Neural cell (in vitro differentiated cells): Measurements from ENCODE around the gene MAPK1. TPM values are rescaled to one million over a fixed set of nuclear protein-coding genes. Genes with fewer than 3 reads are reported as not detected.
"Not testable (repeated sequence)": the region's sequence is repeated elsewhere in the genome, so short reads cannot be mapped to it uniquely, and the experiment has no call there.

Experiments used
- H2AFZ ChIP-seq: fragments of 200-600, 300-800 bp; sonication (generic), shearing (Covaris generic); 2 replicates; pipeline ENCODE4 v1.6.0; 2014; ENCODE audit warnings: low read depth, mild to moderate bottlenecking, antibody characterized with exemption, low read length, moderate library complexity
- H3F3A ChIP-seq: fragments of 200-600 bp; shearing (Covaris generic); 2 replicates; pipeline ENCODE4 v1.6.1; 2016; ENCODE audit warnings: mild to moderate bottlenecking, moderate library complexity, mixed read lengths, antibody characterized with exemption, low read length; ENCODE audit not compliant: insufficient read depth, poor library complexity, severe bottlenecking
- H3K27ac ChIP-seq: fragments of 200-600, 300-800 bp; sonication (generic), shearing (Covaris generic); 2 replicates; pipeline ENCODE4 v1.5.1; 2014; ENCODE audit warnings: mild to moderate bottlenecking, low read length, moderate library complexity
- H3K27me3 ChIP-seq: fragments of 300-800, 200-600 bp; sonication (generic), shearing (Covaris generic); 2 replicates; pipeline ENCODE4 v1.6.0; 2014; ENCODE audit warnings: mild to moderate bottlenecking, low read depth, low read length, moderate library complexity; ENCODE audit not compliant: insufficient read depth
- H3K36me3 ChIP-seq: fragments of 300-800, 200-600 bp; sonication (generic), shearing (Covaris generic); 2 replicates; pipeline ENCODE4 v1.5.1; 2014; ENCODE audit warnings: mild to moderate bottlenecking, antibody characterized with exemption, low read length, moderate library complexity; ENCODE audit not compliant: insufficient read depth
- H3K4me2 ChIP-seq: fragments of 300-800, 200-600 bp; sonication (generic), shearing (Covaris generic); 2 replicates; pipeline ENCODE4 v1.6.0; 2014; ENCODE audit warnings: mild to moderate bottlenecking, low read length
- H3K4me3 ChIP-seq: fragments of 300-800, 200-600 bp; sonication (generic), shearing (Covaris generic); 2 replicates; pipeline ENCODE4 v1.5.1; 2014; ENCODE audit warnings: mild to moderate bottlenecking, low read length, moderate library complexity
- H3K79me2 ChIP-seq: fragments of 200-600 bp; shearing (Covaris generic); replicated peaks from 2 replicates; pipeline ENCODE4 v1.6.0; 2014; ENCODE audit warnings: mild to moderate bottlenecking, low read length, moderate library complexity; ENCODE audit not compliant: insufficient read depth
- H3K9ac ChIP-seq: fragments of 300-800, 200-600 bp; sonication (generic), shearing (Covaris generic); 2 replicates; pipeline ENCODE4 v1.6.1; 2016; ENCODE audit warnings: mild to moderate bottlenecking, low read length, mixed read lengths
- H3K9me2 ChIP-seq: fragments of 200-600 bp; shearing (Covaris generic); 2 replicates; pipeline ENCODE4 v1.6.1; 2016; ENCODE audit warnings: mild to moderate bottlenecking, low read length, mixed read lengths; ENCODE audit not compliant: insufficient read depth
- H3K9me3 ChIP-seq: fragments of 200-600, 300-800 bp; sonication (generic), shearing (Covaris generic); 2 replicates; pipeline ENCODE4 v1.6.1; 2016; ENCODE audit warnings: mild to moderate bottlenecking, mixed run types, low read length, moderate library complexity, mixed read lengths
- H4K20me1 ChIP-seq: fragments of 200-600 bp; shearing (Covaris generic); 2 replicates; pipeline ENCODE4 v1.6.1; 2016; ENCODE audit warnings: mild to moderate bottlenecking, mixed run types; ENCODE audit not compliant: insufficient read depth
- CTCF ChIP-seq: fragments of 450-650 bp; IDR thresholded peaks from 2 replicates; pipeline ENCODE4 v1.5.1; 2014; ENCODE audit warnings: antibody characterized with exemption, mild to moderate bottlenecking, moderate library complexity; ENCODE audit not compliant: poor library complexity, severe bottlenecking
- EP300 ChIP-seq: fragments of 450-650 bp; conservative IDR thresholded peaks from 2 replicates; pipeline ENCODE4 v1.6.1; 2014; ENCODE audit warnings: antibody characterized with exemption, mild to moderate bottlenecking, moderate library complexity; ENCODE audit not compliant: poor library complexity, severe bottlenecking
- EZH2 ChIP-seq: fragments of 200-600, 300-800 bp; shearing (Covaris generic), sonication (generic); IDR thresholded peaks from 2 replicates; pipeline ENCODE4 v1.6.1; 2014; ENCODE audit warnings: antibody characterized with exemption, low read length, borderline replicate concordance, mild to moderate bottlenecking; ENCODE audit not compliant: insufficient read depth, poor library complexity, severe bottlenecking
- MXI1 ChIP-seq: fragments of 450-650 bp; conservative IDR thresholded peaks from 2 replicates; pipeline ENCODE4 v1.6.1; 2014; ENCODE audit warnings: antibody characterized with exemption, mild to moderate bottlenecking; ENCODE audit not compliant: poor library complexity, severe bottlenecking
- POLR2AphosphoS5 ChIP-seq: IDR thresholded peaks from 2 replicates; pipeline ENCODE4 v1.6.1; 2012
- RAD21 ChIP-seq: fragments of 450-650 bp; conservative IDR thresholded peaks from 2 replicates; pipeline ENCODE4 v1.6.1; 2014; ENCODE audit warnings: antibody characterized with exemption, mild to moderate bottlenecking, moderate library complexity
- REST ChIP-seq: IDR thresholded peaks from 2 replicates; pipeline ENCODE4 v1.6.1; 2012; ENCODE audit warnings: borderline replicate concordance
- SMC3 ChIP-seq: fragments of 450-650 bp; conservative IDR thresholded peaks from 2 replicates; pipeline ENCODE4 v1.6.1; 2014; ENCODE audit warnings: antibody characterized with exemption, mild to moderate bottlenecking, moderate library complexity; ENCODE audit not compliant: poor library complexity
- TAF1 ChIP-seq: IDR thresholded peaks from 2 replicates; pipeline ENCODE4 v1.6.1; 2012; ENCODE audit warnings: low read depth
- polyA plus RNA-seq: library from polyadenylated mRNA; depleted of rRNA; stranded (reverse); fragments of >200 nt; gene quantifications from 2 replicates; pipeline ENCODE4 v1.2.3, GENCODE V29; 2014

The MAPK1 gene
- polyA plus RNA-seq, 1 donor from 2014 or later = 43.3 TPM

- Histone ChIP-seq H3K9me2 (no peaks in the 10 kb centered on the region), H3F3A (no peaks in the 10 kb centered on the region), H3K79me2 (peaks cover 31% of the 10 kb centered on the region), H4K20me1 (no peaks in the 10 kb centered on the region), H3K27me3 (no peaks in the 10 kb centered on the region), H2AFZ (no peak overlapping the region), H3K4me2 (no peak overlapping the region), H3K9me3 (no peaks in the 10 kb centered on the region), H3K36me3 (no peaks in the 10 kb centered on the region), H3K4me3 (no peak overlapping the region), H3K9ac (no peak overlapping the region), H3K27ac (no peak overlapping the region)
- TF ChIP-seq EZH2 = no peak
- no peak for TF ChIP-seq EP300
- TF ChIP-seq RAD21 = no peak
- no peak for TF ChIP-seq CTCF
- no peak for TF ChIP-seq MXI1
- no peak for TF ChIP-seq SMC3
- no peak for TF ChIP-seq TAF1
- TF ChIP-seq REST = no peak
- no peak for TF ChIP-seq POLR2AphosphoS5
These were observed 30.0 kb downstream of the MAPK1 start for GRCh38 chr22:21837248-21837979.

GRCh38 chr22:21836486-21836885 lies 31.0 kb downstream of the MAPK1 start:
- H4K20me1 ChIP-seq, H3K4me3 ChIP-seq, H3K9me2 ChIP-seq, H2AFZ ChIP-seq, H3K9ac ChIP-seq, H3K27me3 ChIP-seq, H3K36me3 ChIP-seq, H3K9me3 ChIP-seq, H3F3A ChIP-seq, H3K4me2 ChIP-seq, H3K27ac ChIP-seq: not testable (repeated sequence)
- peaks cover 37% of the 10 kb centered on the region for H3K79me2 ChIP-seq

- Histone ChIP-seq H3K79me2 (peaks cover 39% of the 10 kb centered on the region), H3K27me3 (no peaks in the 10 kb centered on the region), H3K4me3 (no peak overlapping the region), H3K36me3 (no peaks in the 10 kb centered on the region), H2AFZ (no peak overlapping the region), H3K27ac (no peak overlapping the region), H4K20me1 (no peaks in the 10 kb centered on the region), H3K4me2 (no peak overlapping the region), H3F3A (no peaks in the 10 kb centered on the region), H3K9me2 (no peaks in the 10 kb centered on the region), H3K9ac (no peak overlapping the region), H3K9me3 (no peaks in the 10 kb centered on the region)
- TF ChIP-seq EP300 (no peak), MXI1 (no peak), RAD21 (no peak), REST (no peak), POLR2AphosphoS5 (no peak), SMC3 (no peak), CTCF (no peak), EZH2 (no peak), TAF1 (no peak)
These were observed 32.1 kb downstream of the MAPK1 start for GRCh38 chr22:21835378-21835777.
